ENCODE data around the gene BMP8B. TPM values are rescaled to one million over a fixed set of nuclear protein-coding genes. Genes with fewer than 3 reads are reported as not detected.
"Not testable (repeated sequence)": the region's sequence is repeated elsewhere in the genome, so short reads cannot be mapped to it uniquely, and the experiment has no call there.

Gene BMP8B
- polyA plus RNA-seq, 2 donors: 0.12 to 0.36 TPM

- H3K9me3 ChIP-seq (ENCODE audit: control insufficient read depth in 2 of 2, insufficient read depth in 1 of 2, low read depth in 1 of 2, low read length in 1 of 2); H3K27me3 ChIP-seq (ENCODE audit: control insufficient read depth in 1 of 2, insufficient read depth in 2 of 2, low read length in 2 of 2); H3K4me3 ChIP-seq (ENCODE audit: low read depth in 1 of 2, low read length in 2 of 2); H3K36me3 ChIP-seq (ENCODE audit: control insufficient read depth in 2 of 2, insufficient read depth in 2 of 2, low read length in 1 of 2): not testable (repeated sequence)
- 43 to 51% methylated on average over 14 to 18 of the region's 24 CpGs for WGBS, 2 donors
- peak overlapping the region; percentile 81 to 95 for H3K27ac ChIP-seq (ENCODE audit: low read depth in 2 of 2, low read length in 1 of 2)
- peaks cover 0 to 18% of the 10 kb centered on the region in 2 donors for H3K4me1 ChIP-seq (ENCODE audit: control insufficient read depth in 2 of 2, insufficient read depth in 2 of 2, low read length in 1 of 2)
Observed at GRCh38 chr1:39817091-39817932, 28.6 kb upstream of the BMP8B start.

GRCh38 chr1:39816415-39817090, 27.9 kb upstream of the BMP8B start:
- Histone ChIP-seq H3K36me3 (ENCODE audit: control insufficient read depth in 2 of 2, insufficient read depth in 2 of 2, low read length in 1 of 2) (no peaks in the 10 kb centered on the region), H3K27me3 (ENCODE audit: control insufficient read depth in 1 of 2, insufficient read depth in 2 of 2, low read length in 2 of 2) (no peaks in the 10 kb centered on the region), H3K4me1 (ENCODE audit: control insufficient read depth in 2 of 2, insufficient read depth in 2 of 2, low read length in 1 of 2) (peaks cover 0 to 18% of the 10 kb centered on the region in 2 donors), H3K27ac (ENCODE audit: low read depth in 2 of 2, low read length in 1 of 2) (peak overlapping the region in 1 of 2 donors; percentile 24), H3K4me3 (ENCODE audit: low read depth in 1 of 2, low read length in 2 of 2) (no peak overlapping the region), H3K9me3 (ENCODE audit: control insufficient read depth in 2 of 2, insufficient read depth in 1 of 2, low read depth in 1 of 2, low read length in 1 of 2) (no peaks in the 10 kb centered on the region)
- 7 to 9% methylated on average over 11 of the region's 11 CpGs for WGBS, 2 donors

GRCh38 chr1:39812913-39813312, 24.2 kb upstream of the BMP8B start:
- Histone ChIP-seq H3K9me3 (ENCODE audit: control insufficient read depth in 2 of 2, insufficient read depth in 1 of 2, low read depth in 1 of 2, low read length in 1 of 2) (no peaks in the 10 kb centered on the region), H3K4me3 (ENCODE audit: low read depth in 1 of 2, low read length in 2 of 2) (no peak overlapping the region), H3K27ac (ENCODE audit: low read depth in 2 of 2, low read length in 1 of 2) (no peak overlapping the region), H3K36me3 (ENCODE audit: control insufficient read depth in 2 of 2, insufficient read depth in 2 of 2, low read length in 1 of 2) (no peaks in the 10 kb centered on the region), H3K4me1 (ENCODE audit: control insufficient read depth in 2 of 2, insufficient read depth in 2 of 2, low read length in 1 of 2) (peaks cover 0 to 3% of the 10 kb centered on the region in 2 donors), H3K27me3 (ENCODE audit: control insufficient read depth in 1 of 2, insufficient read depth in 2 of 2, low read length in 2 of 2) (no peaks in the 10 kb centered on the region)
- WGBS, 2 donors: 79 to 80% methylated on average over 3 of the region's 3 CpGs

- no peak overlapping the region for H3K27ac ChIP-seq (ENCODE audit: low read depth in 2 of 2, low read length in 1 of 2)
- no peaks in the 10 kb centered on the region for H3K36me3 ChIP-seq (ENCODE audit: control insufficient read depth in 2 of 2, insufficient read depth in 2 of 2, low read length in 1 of 2)
- no peaks in the 10 kb centered on the region for H3K27me3 ChIP-seq (ENCODE audit: control insufficient read depth in 1 of 2, insufficient read depth in 2 of 2, low read length in 2 of 2)
- no peaks in the 10 kb centered on the region for H3K4me1 ChIP-seq (ENCODE audit: control insufficient read depth in 2 of 2, insufficient read depth in 2 of 2, low read length in 1 of 2)
- H3K4me3 ChIP-seq (ENCODE audit: low read depth in 1 of 2, low read length in 2 of 2): no peak overlapping the region
- WGBS, 2 donors: 71 to 78% methylated on average over 6 of the region's 8 CpGs
- no peaks in the 10 kb centered on the region for H3K9me3 ChIP-seq (ENCODE audit: control insufficient read depth in 2 of 2, insufficient read depth in 1 of 2, low read depth in 1 of 2, low read length in 1 of 2)
Observed at GRCh38 chr1:39808784-39809517, 20.3 kb upstream of the BMP8B start.

- H3K27ac ChIP-seq (ENCODE audit: low read depth in 2 of 2, low read length in 1 of 2): no peak overlapping the region
- WGBS, 2 donors: 95 to 96% methylated on average over 2 of the region's 2 CpGs
- no peaks in the 10 kb centered on the region for H3K9me3 ChIP-seq (ENCODE audit: control insufficient read depth in 2 of 2, insufficient read depth in 1 of 2, low read depth in 1 of 2, low read length in 1 of 2)
- no peaks in the 10 kb centered on the region for H3K36me3 ChIP-seq (ENCODE audit: control insufficient read depth in 2 of 2, insufficient read depth in 2 of 2, low read length in 1 of 2)
- no peak overlapping the region for H3K4me3 ChIP-seq (ENCODE audit: low read depth in 1 of 2, low read length in 2 of 2)
- no peaks in the 10 kb centered on the region for H3K27me3 ChIP-seq (ENCODE audit: control insufficient read depth in 1 of 2, insufficient read depth in 2 of 2, low read length in 2 of 2)
- no peaks in the 10 kb centered on the region for H3K4me1 ChIP-seq (ENCODE audit: control insufficient read depth in 2 of 2, insufficient read depth in 2 of 2, low read length in 1 of 2)
Observed at GRCh38 chr1:39805385-39805784, 16.7 kb upstream of the BMP8B start.

- H3K36me3 ChIP-seq (ENCODE audit: control insufficient read depth in 2 of 2, insufficient read depth in 2 of 2, low read length in 1 of 2): no peaks in the 10 kb centered on the region
- no peaks in the 10 kb centered on the region for H3K27me3 ChIP-seq (ENCODE audit: control insufficient read depth in 1 of 2, insufficient read depth in 2 of 2, low read length in 2 of 2)
- peaks cover 0 to 3% of the 10 kb centered on the region in 2 donors for H3K4me1 ChIP-seq (ENCODE audit: control insufficient read depth in 2 of 2, insufficient read depth in 2 of 2, low read length in 1 of 2)
- no peak overlapping the region for H3K27ac ChIP-seq (ENCODE audit: low read depth in 2 of 2, low read length in 1 of 2)
- no peak overlapping the region for H3K4me3 ChIP-seq (ENCODE audit: low read depth in 1 of 2, low read length in 2 of 2)
- 73 to 76% methylated on average over 14 of the region's 14 CpGs for WGBS, 2 donors
- no peaks in the 10 kb centered on the region for H3K9me3 ChIP-seq (ENCODE audit: control insufficient read depth in 2 of 2, insufficient read depth in 1 of 2, low read depth in 1 of 2, low read length in 1 of 2)
Observed at GRCh38 chr1:39802496-39803260, 14.0 kb upstream of the BMP8B start.

GRCh38 chr1:39800471-39800835, 11.8 kb upstream of the BMP8B start:
- H3K4me1 ChIP-seq (ENCODE audit: control insufficient read depth in 2 of 2, insufficient read depth in 2 of 2, low read length in 1 of 2): peaks cover 0 to 3% of the 10 kb centered on the region in 2 donors
- no peaks in the 10 kb centered on the region for H3K9me3 ChIP-seq (ENCODE audit: control insufficient read depth in 2 of 2, insufficient read depth in 1 of 2, low read depth in 1 of 2, low read length in 1 of 2)
- 61 to 62% methylated on average over 3 of the region's 3 CpGs for WGBS, 2 donors
- no peaks in the 10 kb centered on the region for H3K27me3 ChIP-seq (ENCODE audit: control insufficient read depth in 1 of 2, insufficient read depth in 2 of 2, low read length in 2 of 2)
- no peak overlapping the region for H3K27ac ChIP-seq (ENCODE audit: low read depth in 2 of 2, low read length in 1 of 2)
- H3K4me3 ChIP-seq (ENCODE audit: low read depth in 1 of 2, low read length in 2 of 2): no peak overlapping the region
- no peaks in the 10 kb centered on the region for H3K36me3 ChIP-seq (ENCODE audit: control insufficient read depth in 2 of 2, insufficient read depth in 2 of 2, low read length in 1 of 2)

- no peaks in the 10 kb centered on the region for H3K9me3 ChIP-seq (ENCODE audit: control insufficient read depth in 2 of 2, insufficient read depth in 1 of 2, low read depth in 1 of 2, low read length in 1 of 2)
- H3K36me3 ChIP-seq (ENCODE audit: control insufficient read depth in 2 of 2, insufficient read depth in 2 of 2, low read length in 1 of 2): no peaks in the 10 kb centered on the region
- H3K27ac ChIP-seq (ENCODE audit: low read depth in 2 of 2, low read length in 1 of 2): peak overlapping the region in 1 of 2 donors; percentile 31
- H3K27me3 ChIP-seq (ENCODE audit: control insufficient read depth in 1 of 2, insufficient read depth in 2 of 2, low read length in 2 of 2): no peaks in the 10 kb centered on the region
- 4% methylated on average over 8 of the region's 8 CpGs for WGBS, 2 donors
- H3K4me3 ChIP-seq (ENCODE audit: low read depth in 1 of 2, low read length in 2 of 2): no peak overlapping the region
- peaks cover 0 to 3% of the 10 kb centered on the region in 2 donors for H3K4me1 ChIP-seq (ENCODE audit: control insufficient read depth in 2 of 2, insufficient read depth in 2 of 2, low read length in 1 of 2)
Observed at GRCh38 chr1:39799770-39800470, 11.3 kb upstream of the BMP8B start.
